HepG2 (cell line): ENCODE data around the gene FYB1. TPM values are rescaled to one million over a fixed set of nuclear protein-coding genes. Genes with fewer than 3 reads are reported as not detected.
A peak's percentile ranks its signal among the peaks of the same experiment; 100 is the strongest.

ENCODE experiments used
- ASH2L ChIP-seq: fragments of 300-600, 200-600 bp; sonication (generic); IDR thresholded peaks from 2 replicates; pipeline ENCODE4 v1.7.0; 2017; ENCODE audit warnings: low read depth, mild to moderate bottlenecking, moderate library complexity, mixed read lengths, low read length; ENCODE audit not compliant: insufficient read length
- BCL6 ChIP-seq: IDR thresholded peaks from 2 replicates; pipeline ENCODE4 v1.6.1; 2016; ENCODE audit warnings: missing genetic modification reagents, missing compliant biosample characterization
- FOXP1 ChIP-seq, 2 experiments: fragments of 450-650 bp in 1 of 2; IDR thresholded peaks; 2 replicates each; pipeline ENCODE4 v1.6.1; 2017 to 2018; ENCODE audit warnings: antibody characterized with exemption in 1 of 2
- FOXP4 ChIP-seq: sonication (generic); formaldehyde crosslinking; IDR thresholded peaks from 2 replicates; pipeline ENCODE4 v1.4.0; 2020; ENCODE audit warnings: missing genetic modification reagents
- HDAC6 ChIP-seq: fragments of 200-600 bp; sonication (generic); IDR thresholded peaks from 2 replicates; pipeline ENCODE4 v1.7.0; 2017; ENCODE audit warnings: mild to moderate bottlenecking, antibody characterized with exemption, low read length, low read depth
- HOMEZ ChIP-seq: IDR thresholded peaks from 2 replicates; pipeline ENCODE4 v1.6.1; 2016; ENCODE audit warnings: low read depth
- JARID2 ChIP-seq: sonication (generic); formaldehyde crosslinking; IDR thresholded peaks from 2 replicates; pipeline ENCODE4 v1.8.1; 2023; ENCODE audit warnings: missing genetic modification reagents, inconsistent platforms; ENCODE audit not compliant: insufficient replicate concordance
- KMT2B ChIP-seq: IDR thresholded peaks from 2 replicates; pipeline ENCODE4 v1.6.1; 2016; ENCODE audit warnings: missing genetic modification reagents, missing compliant biosample characterization
- NR2C2 ChIP-seq: sonication (generic); formaldehyde crosslinking; IDR thresholded peaks from 2 replicates; pipeline ENCODE4 v1.4.0; 2020; ENCODE audit warnings: missing genetic modification reagents, mild to moderate bottlenecking, moderate library complexity, borderline replicate concordance
- RBM22 ChIP-seq: fragments of 200-400 bp; formaldehyde crosslinking; optimal IDR thresholded peaks from 2 replicates; pipeline ENCODE3; 2017; ENCODE audit warnings: mild to moderate bottlenecking, low read length, moderate library complexity
- RBM39 ChIP-seq: fragments of 200-400 bp; formaldehyde crosslinking; IDR thresholded peaks from one replicate; pipeline ENCODE4 v1.6.1; 2018; ENCODE audit warnings: antibody characterized with exemption, mild to moderate bottlenecking, low read depth, low read length; ENCODE audit not compliant: poor library complexity, severe bottlenecking
- SALL1 ChIP-seq: sonication (generic); formaldehyde crosslinking; IDR thresholded peaks from 2 replicates; pipeline ENCODE4 v1.8.0; 2022; ENCODE audit warnings: mild to moderate bottlenecking, missing genetic modification reagents
- SAP130 ChIP-seq: IDR thresholded peaks from 2 replicates; pipeline ENCODE4 v1.6.1; 2016; ENCODE audit warnings: low read depth
- SKIL ChIP-seq: sonication (generic); formaldehyde crosslinking; IDR thresholded peaks from 2 replicates; pipeline ENCODE4 v1.8.0; 2022; ENCODE audit warnings: missing genetic modification reagents, mild to moderate bottlenecking, moderate library complexity, borderline replicate concordance
- SOX13 ChIP-seq, 3 experiments: fragments of 450-650 bp in 1 of 3; sonication (generic) in 1 of 3; formaldehyde crosslinking in 1 of 3; IDR thresholded peaks in 2 of 3; conservative IDR thresholded peaks in 1 of 3; 2 replicates each; pipeline versions ENCODE4 v1.5.0 to v1.6.1; 2016 to 2020; ENCODE audit warnings: antibody characterized with exemption in 1 of 3, mild to moderate bottlenecking in 1 of 3, missing compliant biosample characterization in 1 of 3, missing genetic modification reagents in 1 of 3, moderate library complexity in 1 of 3
- TFDP1 ChIP-seq: IDR thresholded peaks from 2 replicates; pipeline ENCODE4 v1.6.1; 2016; ENCODE audit warnings: missing compliant biosample characterization, missing genetic modification reagents, borderline replicate concordance
- TSC22D2 ChIP-seq: sonication (generic); formaldehyde crosslinking; IDR thresholded peaks from 2 replicates; pipeline ENCODE4 v1.5.1; 2020; ENCODE audit warnings: missing genetic modification reagents, mild to moderate bottlenecking, borderline replicate concordance
- ZNF205 ChIP-seq: IDR thresholded peaks from 2 replicates; pipeline ENCODE4 v1.6.1; 2018; ENCODE audit warnings: missing biosample characterization, missing genetic modification reagents
- ZNF441 ChIP-seq: sonication (generic); formaldehyde crosslinking; IDR thresholded peaks from 2 replicates; pipeline ENCODE4 v1.7.0; 2021; ENCODE audit warnings: missing genetic modification reagents, borderline replicate concordance
- ZNF75D ChIP-seq: sonication (generic); formaldehyde crosslinking; IDR thresholded peaks from 2 replicates; pipeline ENCODE4 v1.8.1; 2023; ENCODE audit warnings: missing genetic modification reagents, mild to moderate bottlenecking, borderline replicate concordance
- ZNF792 ChIP-seq: IDR thresholded peaks from 2 replicates; pipeline ENCODE4 v1.6.1; 2016
- polyA plus RNA-seq, 8 experiments: library from polyadenylated mRNA; depleted of rRNA in 3 of 8; stranded (reverse) in 7 of 8; unstranded in 1 of 8; fragments of >200 nt; fragmentation: Illumina TruSeq in 4 of 8; extraction: Trizol in 4 of 8; gene quantifications; 2 replicates each; pipeline versions ENCODE4 v1.2.1 to v1.2.3, GENCODE V29; 2011 to 2016; ENCODE audit warnings: low read depth in 4 of 8, missing spikeins in 1 of 8, mixed read lengths in 1 of 8; ENCODE audit not compliant: insufficient read depth in 1 of 8
- total RNA-seq, 5 experiments: library from RNA; depleted of rRNA; stranded (reverse); fragments of >200 nt; fragmentation: Illumina TruSeq; extraction: Trizol; gene quantifications; 2 replicates each; pipeline ENCODE4 v1.2.3, GENCODE V29; 2016; ENCODE audit warnings: low read depth in 1 of 5

The FYB1 gene
- total and polyA plus RNA-seq, 2 of the 13 experiments (the other 11 are each of a cell fraction or from before 2014, with no cell fraction given), result 0.03 TPM; not detected in 1

- TF ChIP-seq KMT2B (CRISPR knock-in tag) (peak; percentile 79), TSC22D2 (CRISPR knock-in tag) (peak; percentile 40; the same call in 1 of the 2 replicates), SAP130 (CRISPR knock-in tag) (peak; percentile 83), SKIL (CRISPR knock-in tag) (no peak), SALL1 (CRISPR knock-in tag) (peak; percentile 62; the same call in 1 of the 2 replicates), ZNF75D (no peak), RBM39 (no peak), ZNF441 (CRISPR knock-in tag) (no peak), SOX13 (IDR thresholded peaks at IDR 0.05) (no peak), SOX13 (CRISPR knock-in tag; conservative IDR thresholded peaks at IDR 0.05 in 1 of 2, IDR thresholded peaks at IDR 0.05 in 1 of 2) (no peak), FOXP4 (CRISPR knock-in tag) (peak; percentile 77), HDAC6 (no peak), RBM22 (peak; percentile 60), JARID2 (CRISPR knock-in tag) (no peak), TFDP1 (peak; percentile 27; the same call in 1 of the 2 replicates), ZNF792 (CRISPR knock-in tag) (0 out of 2 replicates have a peak, but pooled peaks have one; percentile 31), ASH2L (peak; percentile 51), ZNF205 (CRISPR knock-in tag) (0 out of 2 replicates have a peak, but pooled peaks have one; percentile 17), BCL6 (CRISPR knock-in tag) (0 out of 2 replicates have a peak, but pooled peaks have one; percentile 33), NR2C2 (CRISPR knock-in tag) (peak; percentile 31; the same call in 1 of the 2 replicates), HOMEZ (CRISPR knock-in tag) (0 out of 2 replicates have a peak, but pooled peaks have one; percentile 16), FOXP1 (IDR thresholded peaks at IDR 0.05) (peak; percentile 72), FOXP1 (CRISPR knock-in tag; IDR thresholded peaks at IDR 0.05) (peak; percentile 80)
These were observed 146.2 kb downstream of the FYB1 start (continued) for GRCh38 chr5:39072925-39073766.
